NAMALWA (cell line): Measurements from ENCODE around the gene PLCB1.

ENCODE experiments used
- DNase-seq: peaks from one replicate; pipeline ENCODE4 v3.0.0-alpha.2; 2015; ENCODE audit warnings: low spot score

Gene PLCB1

DNA sequence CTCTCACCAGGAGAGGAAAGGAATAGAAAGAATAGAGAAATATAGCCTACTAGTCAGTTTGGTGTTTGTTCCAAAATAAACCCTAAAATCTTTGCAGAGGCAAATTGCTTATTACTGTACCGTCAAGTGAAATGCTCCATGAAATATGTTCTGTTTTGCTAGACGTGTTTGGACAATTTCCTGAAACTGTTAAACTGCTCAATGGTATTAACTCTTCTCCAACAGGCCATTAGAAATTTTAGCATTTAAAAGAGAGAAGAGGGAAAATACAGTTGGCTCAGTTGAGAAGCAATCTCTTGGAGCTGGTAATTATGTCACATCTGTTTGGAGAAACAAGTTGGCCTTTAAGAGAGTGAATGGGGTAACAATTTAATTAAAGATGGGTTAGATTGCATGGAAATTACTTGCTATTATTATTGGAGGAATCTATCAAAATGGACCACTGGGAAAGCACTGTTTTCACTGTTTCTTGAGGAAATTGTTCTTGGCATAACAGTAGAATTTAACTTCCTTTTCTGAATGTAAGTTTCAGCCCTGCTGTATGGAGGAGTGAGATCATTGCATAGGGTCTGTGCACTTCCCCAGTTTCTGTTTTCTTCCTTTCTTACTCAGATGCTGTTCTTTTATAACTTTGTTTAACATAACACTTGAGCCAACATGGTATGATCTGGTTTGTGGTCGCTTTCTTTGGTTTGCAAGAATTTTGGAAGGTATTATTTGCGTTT lies 373.6 kb downstream of the PLCB1 start:
- no peak for DNase-seq

- DNase-seq, result no peak
Measured at GRCh38 chr20:8507231-8507630, 375.2 kb downstream of the PLCB1 start.

- no peak for DNase-seq
Measured at GRCh38 chr20:8509809-8510208, 377.7 kb downstream of the PLCB1 start.

- DNase-seq, result no peak
Measured at GRCh38 chr20:8510808-8511207, 378.7 kb downstream of the PLCB1 start.

DNA sequence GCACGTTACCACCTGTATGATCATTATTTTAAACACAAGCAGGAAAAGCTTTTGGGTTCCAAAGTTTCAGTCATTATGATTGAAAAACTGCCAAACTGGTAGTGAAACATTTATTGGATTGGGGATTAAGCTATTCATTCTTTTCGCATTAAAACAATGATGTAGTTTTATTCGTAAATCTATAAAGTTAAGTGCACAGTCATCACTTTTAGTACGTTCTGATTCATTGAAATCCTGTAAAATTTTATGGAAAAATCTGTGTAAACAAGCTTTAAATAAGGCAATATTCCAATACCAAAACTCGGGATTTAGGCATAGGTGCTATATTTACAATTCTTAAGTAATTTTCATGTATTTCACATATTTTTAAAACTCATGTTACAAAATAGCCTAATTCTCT lies 379.9 kb downstream of the PLCB1 start:
- no peak for DNase-seq

DNA sequence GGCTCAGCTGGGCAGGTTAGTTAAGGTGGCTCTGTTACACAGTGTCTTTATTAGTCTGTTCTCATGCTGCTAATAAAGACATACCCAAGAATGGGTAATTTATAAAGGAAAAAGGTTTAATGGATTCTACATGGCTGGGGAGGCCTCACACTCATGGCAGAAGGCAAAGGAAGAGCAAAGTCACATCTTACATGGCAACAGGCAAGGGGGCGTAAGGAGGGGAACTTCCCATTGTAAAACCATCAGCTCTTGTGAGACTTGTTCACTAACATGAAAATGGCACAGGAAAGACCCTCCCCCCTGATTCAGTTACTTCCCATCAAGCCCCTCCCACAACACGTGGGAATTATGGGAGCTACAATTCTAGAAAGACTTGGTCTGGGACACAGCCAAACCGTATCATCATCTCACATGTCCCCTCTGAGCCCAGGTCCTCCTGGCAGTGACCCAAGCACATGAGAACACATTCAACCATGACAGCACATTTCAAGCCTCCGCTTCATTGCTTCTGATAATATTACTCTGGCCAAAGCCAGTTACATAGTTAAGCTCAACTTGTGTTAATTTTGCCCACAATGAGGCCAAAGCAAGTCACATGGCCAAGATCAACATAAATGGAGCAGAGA lies 383.9 kb downstream of the PLCB1 start:
- DNase-seq, result no peak

DNA sequence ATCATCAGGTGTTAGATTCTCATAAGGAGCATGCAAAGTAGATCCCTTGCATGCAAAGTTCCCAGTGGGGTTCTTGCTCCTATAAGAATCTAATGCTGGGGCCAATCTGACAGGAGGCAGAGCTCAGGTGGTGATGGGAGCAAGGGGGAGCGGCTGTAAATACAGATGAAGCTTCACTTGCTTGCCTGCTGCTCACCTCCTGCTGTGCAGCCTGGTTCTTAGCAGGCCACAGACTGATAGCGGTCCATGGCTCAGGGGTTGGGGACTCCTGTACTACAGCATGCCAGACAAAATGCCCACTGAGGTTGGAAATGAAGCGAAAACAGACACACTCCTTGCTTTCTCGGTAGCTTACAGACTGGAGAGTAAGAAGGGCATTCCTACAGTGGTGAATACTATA lies 386.8 kb downstream of the PLCB1 start:
- DNase-seq, result no peak

GRCh38 chr20:8519887-8520286 lies 387.8 kb downstream of the PLCB1 start:
- DNase-seq, result no peak

- DNase-seq, result no peak
Measured at GRCh38 chr20:8522168-8522567, 390.1 kb downstream of the PLCB1 start.

DNA sequence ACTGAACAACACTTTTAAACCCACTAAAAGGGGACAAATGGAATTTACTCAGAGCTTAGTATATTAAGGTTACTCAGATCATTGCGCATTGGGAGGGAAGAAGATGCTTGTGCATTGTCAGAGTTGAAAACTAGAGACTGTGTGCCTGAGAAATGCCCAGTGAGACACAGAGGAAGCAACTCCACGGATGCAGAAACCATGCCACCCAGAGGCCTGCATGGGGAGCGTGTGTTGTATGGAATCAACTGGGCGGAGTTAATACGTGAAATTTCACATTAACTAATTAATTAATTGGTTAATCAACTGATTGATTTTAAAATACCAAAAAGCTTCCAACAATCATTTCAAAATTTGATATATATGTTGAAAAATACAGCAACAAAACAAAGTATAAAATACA lies 391.6 kb downstream of the PLCB1 start:
- DNase-seq, result no peak

GRCh38 chr20:8524101-8525016 lies 392.3 kb downstream of the PLCB1 start:
- DNase-seq, result no peak

- DNase-seq, result no peak
Measured at GRCh38 chr20:8525017-8525343, 392.9 kb downstream of the PLCB1 start.

- no peak for DNase-seq
Measured at GRCh38 chr20:8526610-8527009, 394.5 kb downstream of the PLCB1 start.

DNA sequence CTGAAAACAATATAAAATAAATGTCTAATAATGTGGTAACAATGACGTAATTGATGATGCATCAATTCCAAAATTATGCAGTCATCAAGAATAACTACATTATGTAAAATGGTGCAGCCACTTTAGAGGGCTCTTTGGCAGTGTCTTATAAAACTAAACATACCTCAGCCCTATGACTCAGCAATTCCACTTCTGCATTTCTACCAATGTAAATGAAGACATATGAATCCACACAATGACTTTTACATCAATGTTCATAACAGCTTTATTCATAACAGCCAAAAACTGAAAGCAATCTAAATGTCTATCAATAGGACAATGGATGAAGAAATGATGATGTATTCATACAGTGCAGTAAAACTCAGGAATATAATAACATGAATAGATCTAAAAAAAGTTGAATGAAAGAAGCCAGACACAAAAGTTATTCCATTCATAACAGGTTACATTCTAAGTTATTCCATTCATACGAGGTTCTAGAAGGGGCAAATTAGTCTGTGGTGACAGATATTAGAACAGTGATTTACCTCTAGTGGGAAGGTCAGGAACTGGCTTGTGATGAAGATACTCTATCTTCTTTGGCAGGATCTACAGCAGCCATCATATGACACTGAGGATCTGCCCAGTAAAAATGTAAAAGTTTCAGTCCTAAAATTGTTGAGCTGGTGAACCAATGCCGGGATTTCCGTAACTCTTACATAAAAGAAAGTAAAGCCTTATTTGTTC lies 396.1 kb downstream of the PLCB1 start:
- peak; percentile 15 for DNase-seq

DNA sequence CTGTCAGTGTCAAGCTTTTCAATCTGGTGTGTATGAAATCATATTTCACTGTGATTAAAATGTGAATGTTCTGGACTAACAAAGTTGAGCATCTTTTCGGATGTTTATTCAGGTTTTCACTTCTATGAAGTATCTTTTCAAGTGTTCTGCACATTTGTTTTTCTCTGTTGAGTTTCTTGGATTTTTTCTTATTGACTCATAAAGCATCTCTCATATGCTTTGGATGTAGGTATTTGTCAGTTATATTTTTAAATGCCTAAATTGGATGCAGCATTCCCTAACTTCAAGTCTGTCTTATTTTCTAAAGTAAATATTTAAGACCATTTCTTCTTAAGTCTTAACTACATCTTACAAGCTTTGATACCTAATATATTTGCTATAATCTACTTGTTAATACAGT lies 398.0 kb downstream of the PLCB1 start:
- DNase-seq, result no peak

DNA sequence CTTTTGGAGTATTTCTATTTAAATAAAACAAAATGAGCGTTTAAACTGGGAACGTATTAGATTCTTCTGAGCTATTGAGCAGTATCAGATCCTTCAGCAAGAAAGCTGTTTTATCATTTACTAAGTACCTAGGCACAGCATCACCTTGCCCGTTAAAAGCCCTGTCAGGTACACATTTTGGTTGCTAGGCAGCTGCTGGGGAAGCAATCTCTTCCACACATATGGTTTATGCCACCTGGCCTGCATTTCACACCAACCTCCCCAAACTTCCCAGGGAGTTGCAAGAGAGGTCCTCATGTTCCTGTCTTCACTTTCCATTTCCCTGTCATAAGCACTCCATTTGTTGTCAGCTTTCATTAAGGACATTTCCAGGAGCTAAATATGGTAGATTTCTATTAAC lies 400.1 kb downstream of the PLCB1 start:
- no peak for DNase-seq

- no peak for DNase-seq
Measured at GRCh38 chr20:8534368-8535160, 402.5 kb downstream of the PLCB1 start.

DNA sequence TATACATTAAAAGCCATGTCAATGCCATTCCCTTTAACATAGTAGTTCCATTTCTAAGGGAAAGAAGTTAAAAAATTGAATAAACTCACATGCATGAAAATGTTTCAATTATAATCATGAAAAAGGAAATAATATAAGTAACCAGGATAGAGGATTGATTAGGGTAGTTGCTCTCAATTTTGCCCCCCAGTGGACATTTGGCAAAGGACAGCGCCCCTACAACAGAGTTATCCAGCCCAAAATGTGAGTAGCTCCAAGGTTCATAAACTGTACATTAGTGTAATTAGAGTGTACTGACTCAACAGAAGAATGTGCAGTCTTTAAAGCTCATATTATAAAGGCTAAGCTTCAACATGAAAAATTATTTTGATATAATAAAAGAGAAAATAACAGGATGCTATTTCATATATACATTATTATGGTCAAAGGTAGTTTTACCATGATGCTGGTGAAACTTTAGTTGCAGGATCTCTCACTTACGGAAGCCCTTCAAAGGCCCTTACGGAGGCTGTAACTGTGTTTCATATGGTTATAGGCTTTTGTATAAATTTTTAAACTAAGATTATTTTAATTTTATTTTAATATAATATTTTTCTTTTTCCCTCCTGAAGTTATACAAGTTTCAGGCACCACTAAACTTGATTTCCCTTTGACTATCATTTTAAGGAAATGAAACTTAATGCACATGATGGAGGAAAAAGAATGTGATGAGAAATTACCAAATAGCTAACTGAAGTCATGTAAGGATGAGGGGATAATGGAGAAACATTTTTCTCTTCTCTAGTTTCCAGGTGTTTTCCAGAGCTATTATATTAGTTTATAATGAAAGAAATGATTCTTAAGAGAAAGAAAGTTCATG lies 403.6 kb downstream of the PLCB1 start:
- peak; percentile 44 for DNase-seq

GRCh38 chr20:8536262-8536618 lies 404.2 kb downstream of the PLCB1 start:
- no peak for DNase-seq

DNA sequence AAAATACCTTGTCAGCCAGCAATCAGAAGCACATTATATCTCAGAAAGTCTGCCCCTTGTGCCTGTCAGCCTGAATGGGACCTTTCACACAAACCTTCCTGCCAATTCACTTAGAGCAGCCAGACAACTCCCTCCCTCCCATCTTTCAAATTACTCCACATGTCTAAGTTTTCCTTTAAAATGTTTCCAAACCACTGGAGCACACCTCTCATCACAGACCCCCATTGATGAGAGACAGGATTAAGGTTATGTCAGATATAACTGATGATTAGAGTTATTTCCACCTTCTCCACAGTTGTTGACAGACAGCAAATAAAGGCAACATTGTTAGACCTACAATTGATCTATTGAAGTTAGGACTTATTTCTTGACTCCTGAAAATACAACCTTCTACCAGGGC lies 408.4 kb downstream of the PLCB1 start:
- no peak for DNase-seq

GRCh38 chr20:8542110-8542486 lies 410.0 kb downstream of the PLCB1 start:
- no peak for DNase-seq
